HL-60 (cell line): Measurements from ENCODE around the gene CPNE4.

Experiments
- DNase-seq, 2 experiments: peaks; one replicate each; pipeline ENCODE4 v3.0.0-alpha.2; 2010 to 2020; ENCODE audit warnings: low read depth in 1 of 2, low spot score in 1 of 2
- H3K27ac ChIP-seq: fragments of 250-450 bp; sonication (Bioruptor Pico); replicated peaks from 2 replicates; pipeline ENCODE4 v1.5.1; 2020; ENCODE audit warnings: mild to moderate bottlenecking, moderate library complexity
- H3K27me3 ChIP-seq: fragments of 250-450 bp; sonication (Bioruptor Pico); 2 replicates; pipeline ENCODE4 v1.5.1; 2021; ENCODE audit warnings: mild to moderate bottlenecking, moderate library complexity; ENCODE audit not compliant: insufficient read depth, poor library complexity, severe bottlenecking
- H3K4me3 ChIP-seq: replicated peaks from 2 replicates; pipeline ENCODE4 v1.5.1; 2011; ENCODE audit warnings: mild to moderate bottlenecking, control low read depth, low read length; ENCODE audit not compliant: insufficient read depth
- GABPA ChIP-seq: IDR thresholded peaks from 2 replicates; pipeline ENCODE4 v1.6.1; 2012; ENCODE audit warnings: low read depth
- POLR2AphosphoS5 ChIP-seq: IDR thresholded peaks from 2 replicates; pipeline ENCODE4 v1.6.1; 2012; ENCODE audit warnings: low read depth
- SPI1 ChIP-seq: IDR thresholded peaks from 2 replicates; pipeline ENCODE4 v1.6.1; 2012; ENCODE audit warnings: low read depth, mild to moderate bottlenecking, borderline replicate concordance
- TF ChIP-seq, protein P1 (sequence below): IDR thresholded peaks from 2 replicates; pipeline ENCODE4 v1.6.1; 2012; ENCODE audit warnings: low read depth; ENCODE audit not compliant: insufficient replicate concordance
- TF ChIP-seq, protein P2 (sequence below): IDR thresholded peaks from one replicate; pipeline ENCODE4 v1.5.1; 2011; ENCODE audit warnings: low read length, control low read depth, inconsistent platforms; ENCODE audit not compliant: insufficient read depth

CPNE4 gene

GRCh38 chr3:131530388-131530787 lies 504.4 kb downstream of the CPNE4 start:
- DNase-seq = no peak
- TF ChIP-seq, protein P1, sequence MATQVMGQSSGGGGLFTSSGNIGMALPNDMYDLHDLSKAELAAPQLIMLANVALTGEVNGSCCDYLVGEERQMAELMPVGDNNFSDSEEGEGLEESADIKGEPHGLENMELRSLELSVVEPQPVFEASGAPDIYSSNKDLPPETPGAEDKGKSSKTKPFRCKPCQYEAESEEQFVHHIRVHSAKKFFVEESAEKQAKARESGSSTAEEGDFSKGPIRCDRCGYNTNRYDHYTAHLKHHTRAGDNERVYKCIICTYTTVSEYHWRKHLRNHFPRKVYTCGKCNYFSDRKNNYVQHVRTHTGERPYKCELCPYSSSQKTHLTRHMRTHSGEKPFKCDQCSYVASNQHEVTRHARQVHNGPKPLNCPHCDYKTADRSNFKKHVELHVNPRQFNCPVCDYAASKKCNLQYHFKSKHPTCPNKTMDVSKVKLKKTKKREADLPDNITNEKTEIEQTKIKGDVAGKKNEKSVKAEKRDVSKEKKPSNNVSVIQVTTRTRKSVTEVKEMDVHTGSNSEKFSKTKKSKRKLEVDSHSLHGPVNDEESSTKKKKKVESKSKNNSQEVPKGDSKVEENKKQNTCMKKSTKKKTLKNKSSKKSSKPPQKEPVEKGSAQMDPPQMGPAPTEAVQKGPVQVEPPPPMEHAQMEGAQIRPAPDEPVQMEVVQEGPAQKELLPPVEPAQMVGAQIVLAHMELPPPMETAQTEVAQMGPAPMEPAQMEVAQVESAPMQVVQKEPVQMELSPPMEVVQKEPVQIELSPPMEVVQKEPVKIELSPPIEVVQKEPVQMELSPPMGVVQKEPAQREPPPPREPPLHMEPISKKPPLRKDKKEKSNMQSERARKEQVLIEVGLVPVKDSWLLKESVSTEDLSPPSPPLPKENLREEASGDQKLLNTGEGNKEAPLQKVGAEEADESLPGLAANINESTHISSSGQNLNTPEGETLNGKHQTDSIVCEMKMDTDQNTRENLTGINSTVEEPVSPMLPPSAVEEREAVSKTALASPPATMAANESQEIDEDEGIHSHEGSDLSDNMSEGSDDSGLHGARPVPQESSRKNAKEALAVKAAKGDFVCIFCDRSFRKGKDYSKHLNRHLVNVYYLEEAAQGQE = no peak
- TF ChIP-seq, protein P2, sequence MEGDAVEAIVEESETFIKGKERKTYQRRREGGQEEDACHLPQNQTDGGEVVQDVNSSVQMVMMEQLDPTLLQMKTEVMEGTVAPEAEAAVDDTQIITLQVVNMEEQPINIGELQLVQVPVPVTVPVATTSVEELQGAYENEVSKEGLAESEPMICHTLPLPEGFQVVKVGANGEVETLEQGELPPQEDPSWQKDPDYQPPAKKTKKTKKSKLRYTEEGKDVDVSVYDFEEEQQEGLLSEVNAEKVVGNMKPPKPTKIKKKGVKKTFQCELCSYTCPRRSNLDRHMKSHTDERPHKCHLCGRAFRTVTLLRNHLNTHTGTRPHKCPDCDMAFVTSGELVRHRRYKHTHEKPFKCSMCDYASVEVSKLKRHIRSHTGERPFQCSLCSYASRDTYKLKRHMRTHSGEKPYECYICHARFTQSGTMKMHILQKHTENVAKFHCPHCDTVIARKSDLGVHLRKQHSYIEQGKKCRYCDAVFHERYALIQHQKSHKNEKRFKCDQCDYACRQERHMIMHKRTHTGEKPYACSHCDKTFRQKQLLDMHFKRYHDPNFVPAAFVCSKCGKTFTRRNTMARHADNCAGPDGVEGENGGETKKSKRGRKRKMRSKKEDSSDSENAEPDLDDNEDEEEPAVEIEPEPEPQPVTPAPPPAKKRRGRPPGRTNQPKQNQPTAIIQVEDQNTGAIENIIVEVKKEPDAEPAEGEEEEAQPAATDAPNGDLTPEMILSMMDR = no peak
- TF ChIP-seq SPI1 (no peak), GABPA (no peak), POLR2AphosphoS5 (no peak)
- no peak overlapping the region for H3K4me3 ChIP-seq
- H3K27me3 ChIP-seq = peaks cover 10% of the 10 kb centered on the region
- H3K27ac ChIP-seq = no peak overlapping the region

DNA sequence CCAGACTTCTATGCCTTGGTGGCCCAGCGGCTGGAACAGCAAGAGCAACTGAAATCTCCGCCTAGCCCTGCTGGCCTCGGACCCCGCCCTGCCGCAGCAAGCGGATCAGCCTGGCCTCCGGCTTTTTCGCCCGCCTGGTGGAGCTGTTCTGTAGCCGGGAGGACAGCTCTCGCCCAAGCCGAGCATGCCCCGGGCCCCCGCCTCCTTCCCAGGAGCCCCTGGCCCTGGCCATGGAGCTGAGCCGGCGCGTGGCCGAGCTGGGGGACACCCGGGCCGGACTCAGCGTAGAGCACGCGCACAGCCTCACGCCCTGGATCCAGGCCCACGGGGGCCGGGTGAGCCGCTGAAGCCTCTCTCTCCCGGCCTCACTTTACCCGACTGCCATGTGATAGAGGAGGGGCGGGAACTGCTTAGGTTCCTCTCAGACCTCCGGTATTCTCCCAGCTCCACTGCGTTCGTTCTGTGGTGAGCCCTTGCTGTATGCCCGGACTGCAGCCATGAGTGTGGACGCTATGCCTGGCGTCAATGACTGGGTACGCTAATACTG lies 507.9 kb downstream of the CPNE4 start:
- H3K27me3 ChIP-seq = peaks cover 14% of the 10 kb centered on the region
- peak overlapping the region; percentile 18; the same call in 1 of the 2 replicates for H3K4me3 ChIP-seq
- H3K27ac ChIP-seq = no peak overlapping the region
- TF ChIP-seq, protein P1 = no peak
- TF ChIP-seq GABPA (no peak), SPI1 (no peak), POLR2AphosphoS5 (no peak)
- TF ChIP-seq, protein P2 = no peak
- peak in 1 of 2 experiments; percentile 49 for DNase-seq

DNA sequence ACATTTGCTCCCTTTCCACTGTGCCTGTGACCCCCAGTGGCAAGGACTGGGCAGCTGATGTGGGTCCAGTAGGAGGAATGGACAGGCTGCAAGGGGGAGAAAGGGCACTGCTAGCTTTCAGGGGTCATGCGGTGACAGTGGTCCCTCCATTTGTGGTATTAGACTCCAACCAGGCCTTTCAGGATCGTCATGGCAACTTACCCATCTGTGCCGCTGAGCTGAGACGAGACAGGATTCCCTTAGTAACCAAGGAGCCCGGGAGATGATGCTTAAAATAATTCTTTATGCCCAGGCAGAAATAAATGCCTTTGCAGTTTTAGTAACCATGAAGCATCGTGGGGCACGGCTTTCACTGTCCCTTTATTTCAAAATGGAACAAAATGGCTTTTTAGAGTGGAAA lies 516.1 kb downstream of the CPNE4 start:
- DNase-seq = no peak
- TF ChIP-seq GABPA = no peak
- no peak for TF ChIP-seq POLR2AphosphoS5
- TF ChIP-seq, protein P2 = no peak
- TF ChIP-seq, protein P1 = no peak
- TF ChIP-seq SPI1 = no peak
- H3K4me3 ChIP-seq = no peak overlapping the region
- no peak overlapping the region for H3K27ac ChIP-seq
- H3K27me3 ChIP-seq = no peaks in the 10 kb centered on the region
